ENCODE measurements around the gene PIGC. TPM values are rescaled to one million over a fixed set of nuclear protein-coding genes. Genes with fewer than 3 reads are reported as not detected.

Gene PIGC
- total RNA-seq, 1 experiment from 2014 or later = 26.1 TPM

DNA sequence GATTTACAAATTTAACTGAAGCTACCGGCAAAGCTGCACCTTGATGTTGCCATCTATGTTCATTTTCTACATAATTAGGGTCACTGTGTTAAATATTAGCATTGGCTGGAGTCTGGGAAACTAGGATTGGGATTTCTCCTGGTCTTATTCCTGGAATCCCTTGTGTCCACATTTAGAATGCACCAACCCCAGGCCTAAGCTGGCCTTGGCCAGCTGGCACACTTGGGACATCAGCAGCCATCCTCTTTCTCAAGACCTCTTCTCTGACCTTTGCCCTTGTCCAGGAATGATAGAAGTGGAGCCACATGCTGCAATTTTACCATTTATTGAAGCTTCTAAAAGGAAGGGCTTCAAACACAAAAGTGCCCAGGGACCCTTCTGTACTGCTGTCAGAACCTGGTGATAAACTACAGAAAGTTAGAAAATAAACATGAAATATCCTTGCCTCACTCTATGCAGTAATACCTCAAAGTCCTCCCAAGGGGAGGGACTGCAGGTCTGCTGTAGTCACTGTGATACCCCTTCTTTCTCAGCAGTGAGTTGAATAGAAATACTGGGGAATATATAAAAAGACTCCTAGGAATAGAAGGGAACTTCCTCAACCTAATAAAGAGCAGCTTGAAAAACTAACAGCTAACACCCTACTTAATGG is 13.7 kb upstream of the PIGC start:
- Mint-ChIP-seq H3K27me3 (ENCODE audit: insufficient read depth, unreplicated experiment) (no peaks in the 10 kb centered on the region), H3K4me1 (ENCODE audit: low read depth, unreplicated experiment) (peaks cover 62% of the 10 kb centered on the region), H3K4me3 (ENCODE audit: unreplicated experiment) (no peak overlapping the region), H3K27ac (ENCODE audit: unreplicated experiment) (no peak overlapping the region), H3K9me3 (ENCODE audit: unreplicated experiment) (peaks cover 16% of the 10 kb centered on the region), H3K36me3 (ENCODE audit: insufficient read depth, unreplicated experiment) (no peaks in the 10 kb centered on the region)
- Histone ChIP-seq H3K36me3 (ENCODE audit: control insufficient read depth, insufficient read depth, low read length) (no peaks in the 10 kb centered on the region), H3K9me3 (no peaks in the 10 kb centered on the region), H3K27me3 (replicated peaks; ENCODE audit: control insufficient read depth, insufficient read depth, low read length) (no peaks in the 10 kb centered on the region), H3K4me3 (ENCODE audit: low read depth, low read length) (no peak overlapping the region), H3K4me1 (peaks cover 55% of the 10 kb centered on the region)
- intact Hi-C loops (cut with micrococcal nuclease; ENCODE audit: unreplicated experiment) = no loop called here
- ChIA-PET CTCF (no interaction called here), POLR2A (no interaction called here)
- no peak for DNase-seq
- no TSS peak for BruUV-seq (replicated peaks)
- TF ChIP-seq, protein P1, sequence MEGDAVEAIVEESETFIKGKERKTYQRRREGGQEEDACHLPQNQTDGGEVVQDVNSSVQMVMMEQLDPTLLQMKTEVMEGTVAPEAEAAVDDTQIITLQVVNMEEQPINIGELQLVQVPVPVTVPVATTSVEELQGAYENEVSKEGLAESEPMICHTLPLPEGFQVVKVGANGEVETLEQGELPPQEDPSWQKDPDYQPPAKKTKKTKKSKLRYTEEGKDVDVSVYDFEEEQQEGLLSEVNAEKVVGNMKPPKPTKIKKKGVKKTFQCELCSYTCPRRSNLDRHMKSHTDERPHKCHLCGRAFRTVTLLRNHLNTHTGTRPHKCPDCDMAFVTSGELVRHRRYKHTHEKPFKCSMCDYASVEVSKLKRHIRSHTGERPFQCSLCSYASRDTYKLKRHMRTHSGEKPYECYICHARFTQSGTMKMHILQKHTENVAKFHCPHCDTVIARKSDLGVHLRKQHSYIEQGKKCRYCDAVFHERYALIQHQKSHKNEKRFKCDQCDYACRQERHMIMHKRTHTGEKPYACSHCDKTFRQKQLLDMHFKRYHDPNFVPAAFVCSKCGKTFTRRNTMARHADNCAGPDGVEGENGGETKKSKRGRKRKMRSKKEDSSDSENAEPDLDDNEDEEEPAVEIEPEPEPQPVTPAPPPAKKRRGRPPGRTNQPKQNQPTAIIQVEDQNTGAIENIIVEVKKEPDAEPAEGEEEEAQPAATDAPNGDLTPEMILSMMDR (IDR thresholded peaks at IDR 0.05; ENCODE audit: insufficient read depth in 1 of 2, low read depth in 1 of 2, low read length in 1 of 2, severe bottlenecking in 1 of 2, unreplicated experiment in 1 of 2) = no peak

DNA sequence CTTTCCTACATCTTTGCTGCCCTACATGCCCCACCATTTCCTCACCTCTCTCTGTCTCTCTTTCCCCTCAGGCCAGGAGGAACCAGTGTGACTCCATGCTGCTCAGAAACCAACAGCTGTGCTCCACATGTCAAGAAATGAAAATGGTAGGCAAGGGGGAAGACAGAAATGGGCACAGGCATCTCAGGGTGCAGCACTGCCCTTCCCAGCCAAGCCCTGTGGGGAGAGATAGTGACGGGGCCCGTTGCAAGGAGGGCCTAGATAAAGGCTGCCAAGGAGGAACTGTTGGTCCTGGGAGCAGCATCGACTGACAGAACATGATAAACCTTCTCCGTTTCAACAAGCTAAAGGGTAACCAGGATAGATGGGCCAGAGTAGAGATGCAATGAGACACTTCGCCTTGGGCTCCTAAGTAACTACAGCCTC is 12.5 kb upstream of the PIGC start:
- H3K36me3 Mint-ChIP-seq (ENCODE audit: insufficient read depth, unreplicated experiment) = no peaks in the 10 kb centered on the region
- POLR2A ChIA-PET = no interaction called here
- CTCF ChIA-PET = no interaction called here
- TF ChIP-seq, protein P1 (IDR thresholded peaks at IDR 0.05; ENCODE audit: insufficient read depth in 1 of 2, low read depth in 1 of 2, low read length in 1 of 2, severe bottlenecking in 1 of 2, unreplicated experiment in 1 of 2) = no peak
- no peak overlapping the region for H3K4me3 ChIP-seq (ENCODE audit: low read depth, low read length)
- no peaks in the 10 kb centered on the region for H3K27me3 Mint-ChIP-seq (ENCODE audit: insufficient read depth, unreplicated experiment)
- no peak overlapping the region for H3K4me3 Mint-ChIP-seq (ENCODE audit: unreplicated experiment)
- no peak for DNase-seq
- H3K4me1 ChIP-seq = peaks cover 55% of the 10 kb centered on the region
- BruUV-seq (replicated peaks) = no TSS peak
- no peaks in the 10 kb centered on the region for H3K36me3 ChIP-seq (ENCODE audit: control insufficient read depth, insufficient read depth, low read length)
- intact Hi-C loops (cut with micrococcal nuclease; ENCODE audit: unreplicated experiment) = no loop called here
- H3K9me3 Mint-ChIP-seq (ENCODE audit: unreplicated experiment) = peaks cover 16% of the 10 kb centered on the region
- H3K27me3 ChIP-seq (replicated peaks; ENCODE audit: control insufficient read depth, insufficient read depth, low read length) = no peaks in the 10 kb centered on the region
- H3K9me3 ChIP-seq = no peaks in the 10 kb centered on the region
- H3K4me1 Mint-ChIP-seq (ENCODE audit: low read depth, unreplicated experiment) = peaks cover 62% of the 10 kb centered on the region
- H3K27ac Mint-ChIP-seq (ENCODE audit: unreplicated experiment) = no peak overlapping the region

DNA sequence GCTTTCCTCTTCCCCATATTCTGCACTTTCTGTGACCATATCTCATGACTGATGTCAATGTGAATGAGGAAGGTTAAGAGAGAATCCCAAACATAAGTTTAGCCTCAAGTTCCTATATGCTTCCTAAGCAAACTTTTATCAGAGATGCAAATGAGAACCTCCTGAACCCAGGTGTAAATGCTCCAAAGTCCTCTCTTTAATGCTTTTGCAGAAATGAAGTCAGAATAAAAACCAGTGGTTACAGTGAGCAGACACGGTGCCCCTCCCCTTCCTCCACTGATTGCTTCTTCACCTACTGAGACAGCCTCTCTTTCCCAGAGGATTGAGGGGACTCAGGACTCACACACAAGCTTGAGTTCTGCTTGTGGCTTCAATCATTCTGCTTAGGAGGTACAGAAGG is 11.6 kb upstream of the PIGC start:
- no peak for DNase-seq
- no TSS peak for BruUV-seq (replicated peaks)
- ChIA-PET POLR2A (no interaction called here), CTCF (no interaction called here)
- no peak overlapping the region for H3K4me3 ChIP-seq (ENCODE audit: low read depth, low read length)
- H3K27me3 ChIP-seq (replicated peaks; ENCODE audit: control insufficient read depth, insufficient read depth, low read length) = no peaks in the 10 kb centered on the region
- H3K27me3 Mint-ChIP-seq (ENCODE audit: insufficient read depth, unreplicated experiment) = no peaks in the 10 kb centered on the region
- H3K4me1 Mint-ChIP-seq (ENCODE audit: low read depth, unreplicated experiment) = peaks cover 63% of the 10 kb centered on the region
- peaks cover 55% of the 10 kb centered on the region for H3K4me1 ChIP-seq
- H3K9me3 Mint-ChIP-seq (ENCODE audit: unreplicated experiment) = peaks cover 16% of the 10 kb centered on the region
- H3K36me3 ChIP-seq (ENCODE audit: control insufficient read depth, insufficient read depth, low read length) = no peaks in the 10 kb centered on the region
- TF ChIP-seq, protein P1 (IDR thresholded peaks at IDR 0.05; ENCODE audit: insufficient read depth in 1 of 2, low read depth in 1 of 2, low read length in 1 of 2, severe bottlenecking in 1 of 2, unreplicated experiment in 1 of 2) = no peak
- H3K9me3 ChIP-seq = no peaks in the 10 kb centered on the region
- H3K36me3 Mint-ChIP-seq (ENCODE audit: insufficient read depth, unreplicated experiment) = no peaks in the 10 kb centered on the region
- H3K4me3 Mint-ChIP-seq (ENCODE audit: unreplicated experiment) = no peak overlapping the region
- no peak overlapping the region for H3K27ac Mint-ChIP-seq (ENCODE audit: unreplicated experiment)
- intact Hi-C loops (cut with micrococcal nuclease; ENCODE audit: unreplicated experiment) = no loop called here
